K562 (cell line): ENCODE data around the gene KMT2C. TPM values are rescaled to one million over a fixed set of nuclear protein-coding genes. Genes with fewer than 3 reads are reported as not detected.

Experiments
- ATAC-seq: fragments of 200-7000 bp; cut with Tn5 transposase; 3 replicates; pipeline ENCODE4 v1.9.1; 2020; ENCODE audit warnings: moderate library complexity
- BruUV-seq: library from RNA; stranded (reverse); fragments of 400-500 nt; replicated peaks from 2 replicates; lab custom pipeline; 2021; lab: Mats Ljungman, UMichigan
- CTCF ChIA-PET: fragments of 300-600 bp; formaldehyde crosslinking; extraction: SDS; loops from one replicate; lab custom pipeline; 2021; ENCODE audit warnings: low intra/inter-chr PET ratio; lab: Yijun Ruan, JAX
- POLR2A ChIA-PET: fragments of 300-600, 350-650 bp; sonication (Branson Sonifier 250); formaldehyde crosslinking; extraction: SDS; loops from one replicate; lab custom pipeline; 2021; ENCODE audit warnings: antibody characterized with exemption, inconsistent platforms; lab: Yijun Ruan, JAX
- DNase-seq, 4 experiments: peaks; one replicate each; pipeline versions ENCODE4 v3.0.0 to v3.0.0-alpha.2; 2011 to 2018; ENCODE audit warnings: low spot score in 3 of 4, mixed read lengths in 3 of 4; ENCODE audit errors: extremely low read depth in 1 of 4
- FAIRE-seq: peaks from 2 replicates; lab custom pipeline; 2011; peaks lifted over from hg19 to GRCh38; lab: Jason Lieb, UNC
- H2AFZ ChIP-seq: 2 replicates; pipeline ENCODE4 v1.6.0; 2011; ENCODE audit warnings: low read depth, low read length, control low read depth, inconsistent platforms
- H3K27ac ChIP-seq: fragments of 200-600 bp; 3 replicates; pipeline ENCODE4 v1.8.0; 2011; ENCODE audit warnings: low read depth, mild to moderate bottlenecking, control low read depth, inconsistent platforms, low read length, moderate library complexity, mixed read lengths; ENCODE audit errors: extremely low read depth
- H3K27me3 ChIP-seq, 2 experiments: fragments of 300-600 bp in 1 of 2; 2 replicates in 1 of 2; 3 replicates in 1 of 2; pipeline versions ENCODE4 v1.6.0 to v1.8.0; 2011; ENCODE audit warnings: inconsistent platforms in 2 of 2, low read length in 2 of 2, mild to moderate bottlenecking in 1 of 2, mixed read lengths in 1 of 2, moderate library complexity in 1 of 2; ENCODE audit not compliant: control insufficient read depth in 2 of 2, insufficient read depth in 2 of 2
- H3K36me3 ChIP-seq: fragments of 300-600 bp; 3 replicates; pipeline ENCODE4 v1.8.0; 2011; ENCODE audit warnings: mild to moderate bottlenecking, low read length, inconsistent platforms; ENCODE audit not compliant: control insufficient read depth, insufficient read depth
- H3K4me1 ChIP-seq, 2 experiments: fragments of 200-600 bp in 1 of 2; replicated peaks in 1 of 2; 2 replicates in 1 of 2; 3 replicates in 1 of 2; pipeline versions ENCODE4 v1.5.1 to v1.8.0; 2011; ENCODE audit warnings: inconsistent platforms in 2 of 2, low read length in 2 of 2, mild to moderate bottlenecking in 1 of 2, mixed read lengths in 1 of 2, moderate library complexity in 1 of 2; ENCODE audit not compliant: control insufficient read depth in 2 of 2, insufficient read depth in 2 of 2
- H3K4me2 ChIP-seq: 2 replicates; pipeline ENCODE4 v1.6.1; 2011; ENCODE audit warnings: low read length, control low read depth, inconsistent platforms, mixed read lengths; ENCODE audit not compliant: insufficient read depth
- H3K4me3 ChIP-seq: fragments of 200-600 bp; sonication (generic), shearing (Covaris generic); 2 replicates; pipeline ENCODE4 v1.5.1; 2016; ENCODE audit warnings: control low read depth, inconsistent platforms
- H3K79me2 ChIP-seq: fragments of 200-600 bp; 3 replicates; pipeline ENCODE4 v1.8.0; 2011; ENCODE audit warnings: low read length, inconsistent platforms; ENCODE audit not compliant: control insufficient read depth, insufficient read depth
- H3K9ac ChIP-seq, 2 experiments: 2 replicates each; pipeline versions ENCODE4 v1.6.0 to v1.6.1; 2011; ENCODE audit warnings: low read depth in 2 of 2, low read length in 2 of 2, control low read depth in 1 of 2, inconsistent platforms in 1 of 2, mild to moderate bottlenecking in 1 of 2, mixed read lengths in 1 of 2; ENCODE audit not compliant: insufficient read depth in 1 of 2
- H3K9me1 ChIP-seq: one replicate; pipeline ENCODE4 v1.6.0; 2011; ENCODE audit warnings: inconsistent platforms, mild to moderate bottlenecking, low read length, moderate library complexity; ENCODE audit not compliant: control insufficient read depth, insufficient read depth
- H3K9me3 ChIP-seq: replicated peaks from 2 replicates; pipeline ENCODE4 v1.5.1; 2011; ENCODE audit warnings: low read depth, low read length, inconsistent platforms; ENCODE audit not compliant: control insufficient read depth, insufficient read depth
- H4K20me1 ChIP-seq: replicated peaks from 2 replicates; pipeline ENCODE4 v1.6.1; 2011; ENCODE audit warnings: low read length, inconsistent platforms, mixed read lengths; ENCODE audit not compliant: control insufficient read depth, insufficient read depth
- BDP1 ChIP-seq: IDR thresholded peaks from 3 replicates; pipeline ENCODE4 v1.6.1; 2011; ENCODE audit not compliant: insufficient read length, insufficient read depth
- BHLHE40 ChIP-seq: IDR thresholded peaks from 2 replicates; pipeline ENCODE4 v1.6.1; 2011; ENCODE audit warnings: low read length, improper control_type of control experiment
- CHD4 ChIP-seq: fragments of 200-600 bp; sonication (generic); IDR thresholded peaks from 3 replicates; pipeline ENCODE4 v1.6.1; 2012; ENCODE audit warnings: low read depth, mild to moderate bottlenecking, mixed read lengths, low read length, inconsistent platforms; ENCODE audit not compliant: insufficient read depth, insufficient replicate concordance, poor library complexity, severe bottlenecking
- ELF4 ChIP-seq: fragments of 450-650 bp; formaldehyde crosslinking; IDR thresholded peaks from 2 replicates; pipeline ENCODE4 v1.4.0; 2022; ENCODE audit warnings: missing genetic modification characterization
- FOXM1 ChIP-seq, 2 experiments: fragments of 450-650 bp in 1 of 2; sonication (generic) in 1 of 2; formaldehyde crosslinking in 1 of 2; IDR thresholded peaks; 2 replicates each; pipeline versions ENCODE4 v1.6.1 to v1.9.0; 2017 to 2022; ENCODE audit warnings: low read depth in 2 of 2, mild to moderate bottlenecking in 2 of 2, missing genetic modification reagents in 1 of 2, moderate library complexity in 1 of 2
- GABPB2 ChIP-seq: fragments of 250-450 bp; sonication (Bioruptor Pico); conservative IDR thresholded peaks from 2 replicates; pipeline ENCODE4 v1.5.1; 2021; ENCODE audit warnings: mild to moderate bottlenecking
- KDM2B ChIP-seq: fragments of 250-450 bp; sonication (Bioruptor Pico); IDR thresholded peaks from 2 replicates; pipeline ENCODE4 v1.8.0; 2021; ENCODE audit warnings: mild to moderate bottlenecking, moderate library complexity
- KLF1 ChIP-seq: fragments of 450-650 bp; IDR thresholded peaks from 2 replicates; pipeline ENCODE4 v1.6.1; 2016; ENCODE audit warnings: missing genetic modification characterization, missing compliant biosample characterization
- MEF2A ChIP-seq: IDR thresholded peaks from 2 replicates; pipeline ENCODE4 v1.6.1; 2011; ENCODE audit warnings: low read depth, mild to moderate bottlenecking, low read length, moderate library complexity; ENCODE audit not compliant: control insufficient read depth
- MTA2 ChIP-seq: fragments of 450-650 bp; IDR thresholded peaks from 2 replicates; pipeline ENCODE4 v1.6.1; 2016; ENCODE audit warnings: low read depth
- MTA3 ChIP-seq: fragments of 450-650 bp; formaldehyde crosslinking; IDR thresholded peaks from 2 replicates; pipeline ENCODE4 v1.6.1; 2017; ENCODE audit warnings: mild to moderate bottlenecking, borderline replicate concordance
- NKRF ChIP-seq: fragments of 450-650 bp; IDR thresholded peaks from 2 replicates; pipeline ENCODE4 v1.6.1; 2016; ENCODE audit warnings: borderline replicate concordance
- RBM17 ChIP-seq: fragments of 200-400 bp; formaldehyde crosslinking; IDR thresholded peaks from 2 replicates; pipeline ENCODE4 v1.6.1; 2017; ENCODE audit warnings: low read depth, mild to moderate bottlenecking, low read length, borderline replicate concordance
- RUNX1 ChIP-seq: sonication (generic); IDR thresholded peaks from 2 replicates; pipeline ENCODE4 v1.6.1; 2016; ENCODE audit warnings: antibody characterized with exemption, low read depth
- SMARCA4 ChIP-seq: fragments of 450-650 bp; IDR thresholded peaks from 2 replicates; pipeline ENCODE4 v1.6.1; 2016
- YY1 ChIP-seq, 3 experiments: IDR thresholded peaks; 2 replicates each; pipeline ENCODE4 v1.6.1; 2011; ENCODE audit warnings: low read length in 2 of 3, mild to moderate bottlenecking in 2 of 3, moderate library complexity in 2 of 3, borderline replicate concordance in 1 of 3, control low read depth in 1 of 3, low read depth in 1 of 3; ENCODE audit not compliant: insufficient read depth in 3 of 3, insufficient replicate concordance in 2 of 3, control insufficient read depth in 1 of 3, insufficient read length in 1 of 3; ENCODE audit errors: extremely low read depth in 1 of 3
- ZKSCAN3 ChIP-seq: fragments of 250-450 bp; sonication (Bioruptor Pico); IDR thresholded peaks from 2 replicates; pipeline ENCODE4 v1.4.0; 2020
- ZNF253 ChIP-seq: fragments of 250-450 bp; sonication (Bioruptor Pico); conservative IDR thresholded peaks from 2 replicates; pipeline ENCODE4 v1.6.1; 2021; ENCODE audit warnings: mild to moderate bottlenecking
- ZNF699 ChIP-seq: fragments of 250-450 bp; sonication (Bioruptor Pico); IDR thresholded peaks from 2 replicates; pipeline ENCODE4 v1.8.0; 2021; ENCODE audit warnings: mild to moderate bottlenecking, moderate library complexity; ENCODE audit not compliant: insufficient replicate concordance
- WGBS: fragments of 100-300 bp; shearing (Covaris generic); methylation state at CpG from one replicate; pipeline ENCODE4 v1.1.6; 2016; ENCODE audit warnings: low coverage, mixed read lengths; ENCODE audit not compliant: insufficient coverage; ENCODE audit errors: missing lambda C conversion rate; 5-methylcytosine and 5-hydroxymethylcytosine counted together
- in situ Hi-C: fragments of 300-500 bp; cut with MboI; formaldehyde crosslinking; loops from 4 replicates; pipeline ENCODE4 v1.15.0; 2018; ENCODE audit warnings: inconsistent platforms, mixed read lengths
- intact Hi-C: fragments of 100-400 bp; cut with micrococcal nuclease; formaldehyde crosslinking; loops from 2 replicates; pipeline ENCODE4 v1.14.2; 2022
- polyA plus RNA-seq, 8 experiments: library from polyadenylated mRNA; depleted of rRNA in 4 of 8; stranded (reverse) in 5 of 8; unstranded in 3 of 8; fragments of >200 nt; fragmentation: Nextera tagmentation in 2 of 8; fragmentation: Illumina TruSeq in 1 of 8; extraction: Ambion mirVana in 2 of 8; extraction: Trizol in 1 of 8; gene quantifications; 2 replicates each; pipeline versions ENCODE4 v1.2.1 to v1.2.3, GENCODE V29; 2011 to 2014; ENCODE audit warnings: inconsistent platforms in 1 of 8, missing spikeins in 1 of 8
- total RNA-seq, 7 experiments: library from RNA; depleted of rRNA in 6 of 7; stranded (reverse); fragments of >200 nt in 6 of 7; fragmentation: Illumina TruSeq in 2 of 7; extraction: Trizol in 2 of 7; gene quantifications; 2 replicates each; pipeline versions ENCODE4 v1.2.1 to v1.2.3, GENCODE V29; 2011 to 2021; ENCODE audit warnings: low replicate concordance in 1 of 7

Gene KMT2C
- total and polyA plus RNA-seq, 9 of the 15 experiments (the other 6 are each of a cell fraction or from before 2014, with no cell fraction given): 4.9 to 67.8 (median 27.1) TPM

GRCh38 chr7:152202056-152202455, 233.7 kb downstream of the KMT2C start (continued):
- TF ChIP-seq ZNF699 (CRISPR knock-in tag): no peak
- no peak for TF ChIP-seq CHD4
- TF ChIP-seq YY1 (IDR thresholded peaks at IDR 0.05; ENCODE audit: borderline replicate concordance in 1 of 3, control insufficient read depth in 1 of 3, extremely low read depth in 1 of 3, insufficient read depth in 3 of 3, insufficient read length in 1 of 3, insufficient replicate concordance in 2 of 3, low read depth in 1 of 3, low read length in 2 of 3): no peak
- no peak for TF ChIP-seq RBM17
- TF ChIP-seq, all 486 proteins: peak for 0

- no peak overlapping the region for H3K9ac ChIP-seq
- no peak overlapping the region for H3K27ac ChIP-seq
- 98% methylated on average over 6 of the region's 6 CpGs for WGBS
- no TSS peak for BruUV-seq
- CTCF ChIA-PET: no interaction called here
- no peaks in the 10 kb centered on the region for H3K9me3 ChIP-seq
- in situ Hi-C loops: no loop called here
- H4K20me1 ChIP-seq: no peaks in the 10 kb centered on the region
- DNase-seq (no peak), ATAC-seq (no peak), FAIRE-seq (no peak)
- TF ChIP-seq ELF4 (CRISPR knock-in tag) (no peak), MEF2A (no peak), BHLHE40 (no peak), NKRF (no peak), RUNX1 (no peak), MTA3 (no peak), KLF1 (tag) (no peak), FOXM1 (IDR thresholded peaks at IDR 0.05; ENCODE audit: low read depth) (no peak), FOXM1 (CRISPR knock-in tag; IDR thresholded peaks at IDR 0.05; ENCODE audit: low read depth) (no peak), KDM2B (CRISPR knock-in tag) (no peak), MTA2 (no peak), ZKSCAN3 (CRISPR knock-in tag) (no peak), BDP1 (no peak), GABPB2 (CRISPR knock-in tag) (no peak), ZNF253 (CRISPR knock-in tag) (no peak), SMARCA4 (no peak)
- H3K4me3 ChIP-seq: no peak overlapping the region
- POLR2A ChIA-PET: no interaction called here
- intact Hi-C loops: no loop called here
- H3K27me3 ChIP-seq: no peaks in the 10 kb centered on the region
- H3K4me2 ChIP-seq: no peak overlapping the region
- no peak overlapping the region for H2AFZ ChIP-seq
- no peaks in the 10 kb centered on the region for H3K9me1 ChIP-seq
- H3K79me2 ChIP-seq: no peaks in the 10 kb centered on the region
- H3K4me1 ChIP-seq: no peaks in the 10 kb centered on the region
- H3K36me3 ChIP-seq: peaks cover 74% of the 10 kb centered on the region
Measured at GRCh38 chr7:152200395-152200794, 235.4 kb downstream of the KMT2C start.
